IPS DF 6.9 (cell line): ENCODE results near the gene PKD1.

Experiments
- DNase-seq: peaks from one replicate; pipeline ENCODE4 v3.0.0-alpha.2; 2013; ENCODE audit warnings: low read depth, low spot score
- H3K27ac ChIP-seq: one replicate; pipeline ENCODE4 v1.5.1; 2013; ENCODE audit warnings: low read length, control low read depth
- H3K27me3 ChIP-seq: 2 replicates; pipeline ENCODE4 v1.6.1; 2013; ENCODE audit warnings: mild to moderate bottlenecking, low read length; ENCODE audit not compliant: control insufficient read depth, insufficient read depth
- H3K36me3 ChIP-seq: 2 replicates; pipeline ENCODE4 v1.6.1; 2013; ENCODE audit warnings: low read length; ENCODE audit not compliant: control insufficient read depth, insufficient read depth
- H3K4me1 ChIP-seq: 2 replicates; pipeline ENCODE4 v1.6.1; 2013; ENCODE audit warnings: low read length; ENCODE audit not compliant: control insufficient read depth, insufficient read depth
- H3K4me3 ChIP-seq: 2 replicates; pipeline ENCODE4 v1.5.1; 2013; ENCODE audit warnings: mild to moderate bottlenecking, low read length
- H3K9me3 ChIP-seq: 2 replicates; pipeline ENCODE4 v1.6.1; 2013; ENCODE audit warnings: low read length, inconsistent platforms; ENCODE audit not compliant: control insufficient read depth, insufficient read depth
- WGBS: extraction: QIAGEN DNeasy Blood & Tissue Kit; methylation state at CpG from one replicate; pipeline ENCODE4 v1.1.7; 2013; ENCODE audit warnings: mixed read lengths, missing lambda C conversion rate; ENCODE audit not compliant: insufficient read length, insufficient coverage; 5-methylcytosine and 5-hydroxymethylcytosine counted together

Gene PKD1

GRCh38 chr16:2040041-2040786 is 95.5 kb downstream of the PKD1 start:
- Histone ChIP-seq H3K4me1 (peaks cover 2% of the 10 kb centered on the region; the same call in 1 of the 2 replicates), H3K9me3 (no peaks in the 10 kb centered on the region), H3K36me3 (no peaks in the 10 kb centered on the region; the same call in 1 of the 2 replicates), H3K27me3 (no peaks in the 10 kb centered on the region), H3K4me3 (no peak overlapping the region), H3K27ac (no peak overlapping the region)
- no peak for DNase-seq
- WGBS = no CpG with 5 or more reads among the region's 24 CpGs

GRCh38 chr16:2039274-2040031 is 96.2 kb downstream of the PKD1 start:
- DNase-seq = no peak
- Histone ChIP-seq H3K9me3 (no peaks in the 10 kb centered on the region), H3K4me1 (peaks cover 2% of the 10 kb centered on the region; the same call in 1 of the 2 replicates), H3K27me3 (no peaks in the 10 kb centered on the region), H3K36me3 (no peaks in the 10 kb centered on the region; the same call in 1 of the 2 replicates), H3K27ac (no peak overlapping the region), H3K4me3 (no peak overlapping the region)
- no CpG with 5 or more reads among the region's 29 CpGs for WGBS
